Fibroblast of peridontal ligament (primary cell): ENCODE measurements around the gene FBXO31.
"Not testable (repeated sequence)": the region's sequence is repeated elsewhere in the genome, so short reads cannot be mapped to it uniquely, and the experiment has no call there.

Source experiments
- DNase-seq: peaks from one replicate; pipeline ENCODE4 v3.0.0-alpha.2; 2010; ENCODE audit errors: extremely low read depth

Gene FBXO31

GRCh38 chr16:87387942-87388817 is 4.6 kb upstream of the FBXO31 start:
- peak; percentile 99 for DNase-seq

DNA sequence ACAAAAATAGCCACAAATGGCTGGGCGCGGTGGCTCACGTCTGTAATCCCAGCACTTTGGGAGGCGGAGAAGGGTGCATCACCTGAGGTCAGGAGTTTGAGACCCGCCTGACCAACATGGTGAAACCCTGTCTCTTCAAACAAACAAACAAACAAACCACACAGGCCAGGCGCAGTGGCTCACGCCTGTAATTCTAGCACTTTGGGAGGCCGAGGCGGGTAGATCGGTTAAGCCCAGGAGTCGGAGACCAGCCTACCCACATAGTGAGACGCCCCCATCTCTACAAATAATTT is 1.2 kb upstream of the FBXO31 start:
- DNase-seq, result not testable (repeated sequence)

DNA sequence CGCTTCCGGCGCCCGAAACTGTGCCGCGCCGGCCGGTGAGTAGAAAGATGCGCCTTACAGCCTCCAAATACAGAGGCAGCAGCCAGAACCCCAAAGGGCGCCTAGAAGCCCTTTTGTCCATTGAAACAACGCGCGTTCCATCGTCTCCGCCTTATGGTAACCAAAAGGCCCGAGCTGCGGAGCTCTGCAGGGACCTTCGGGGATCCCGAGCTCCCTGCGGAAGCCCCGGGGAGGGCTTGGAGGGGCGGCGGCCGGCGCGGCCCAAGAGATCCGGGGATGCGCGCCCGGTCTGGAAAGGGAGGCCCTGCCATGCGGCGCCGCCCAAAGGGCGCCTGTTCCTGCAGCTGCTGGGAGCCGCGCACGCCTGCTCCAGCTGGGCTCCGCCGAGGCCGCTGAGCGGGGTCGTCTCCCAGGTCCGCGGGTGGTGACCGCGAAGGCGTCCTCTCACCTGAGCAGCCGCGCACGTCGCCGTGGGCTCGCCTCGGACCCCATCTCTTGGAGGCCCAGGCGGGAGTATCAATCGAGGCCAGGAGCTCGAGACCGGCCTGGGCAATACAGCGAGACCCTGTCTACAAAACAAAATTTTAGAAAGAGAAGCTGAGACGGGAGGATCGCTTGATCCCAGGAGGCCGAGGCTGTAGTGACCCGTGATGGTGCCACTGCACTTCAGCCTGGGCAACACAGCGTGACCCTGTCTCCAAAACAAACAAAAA is 742 bp upstream of the FBXO31 start:
- DNase-seq, result no peak

- DNase-seq, result no peak
Measured at GRCh38 chr16:87382023-87382785, 1.4 kb downstream of the FBXO31 start.

DNA sequence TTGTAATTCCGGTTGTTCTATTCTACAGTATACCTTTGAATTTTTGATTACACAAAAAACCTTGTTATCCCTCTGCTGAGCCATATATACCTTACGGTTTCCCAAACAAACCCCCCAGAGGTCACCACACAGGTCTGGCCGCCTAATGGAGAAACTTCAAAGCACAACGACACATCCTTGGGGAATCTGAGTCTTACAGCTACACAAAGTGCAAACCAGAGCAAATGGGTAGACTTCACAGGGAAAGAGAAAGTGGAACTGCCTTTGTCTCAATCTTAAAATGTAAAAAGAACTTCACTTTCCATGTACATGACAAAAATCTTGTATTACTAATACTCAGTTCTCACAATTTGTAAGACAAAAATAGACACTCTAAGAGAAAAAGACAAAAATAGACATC is 2.7 kb downstream of the FBXO31 start:
- DNase-seq, result peak; percentile 65

DNA sequence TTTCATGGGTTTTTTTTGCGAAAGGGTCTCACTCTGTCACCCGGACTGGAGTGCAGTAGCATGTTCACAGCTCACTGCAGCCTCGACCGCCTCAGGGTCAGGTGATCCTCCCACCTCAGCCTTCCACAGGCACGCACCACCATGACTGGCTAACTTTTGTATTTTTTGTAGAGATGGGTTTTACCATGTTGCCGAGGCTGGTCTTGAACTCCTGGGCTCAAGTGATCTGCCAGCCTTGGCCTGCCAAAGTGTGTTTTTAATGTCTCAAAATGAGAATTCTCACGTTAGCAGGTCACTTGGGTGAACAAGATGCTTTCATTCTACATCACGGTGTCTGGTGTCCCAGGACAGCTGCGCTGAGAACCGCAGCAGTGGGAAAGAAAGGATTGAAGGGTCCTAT is 3.2 kb downstream of the FBXO31 start:
- DNase-seq, result no peak

GRCh38 chr16:87379312-87379752 is 4.2 kb downstream of the FBXO31 start:
- DNase-seq, result not testable (repeated sequence)

GRCh38 chr16:87376660-87377059 is 6.9 kb downstream of the FBXO31 start:
- DNase-seq, result no peak

DNA sequence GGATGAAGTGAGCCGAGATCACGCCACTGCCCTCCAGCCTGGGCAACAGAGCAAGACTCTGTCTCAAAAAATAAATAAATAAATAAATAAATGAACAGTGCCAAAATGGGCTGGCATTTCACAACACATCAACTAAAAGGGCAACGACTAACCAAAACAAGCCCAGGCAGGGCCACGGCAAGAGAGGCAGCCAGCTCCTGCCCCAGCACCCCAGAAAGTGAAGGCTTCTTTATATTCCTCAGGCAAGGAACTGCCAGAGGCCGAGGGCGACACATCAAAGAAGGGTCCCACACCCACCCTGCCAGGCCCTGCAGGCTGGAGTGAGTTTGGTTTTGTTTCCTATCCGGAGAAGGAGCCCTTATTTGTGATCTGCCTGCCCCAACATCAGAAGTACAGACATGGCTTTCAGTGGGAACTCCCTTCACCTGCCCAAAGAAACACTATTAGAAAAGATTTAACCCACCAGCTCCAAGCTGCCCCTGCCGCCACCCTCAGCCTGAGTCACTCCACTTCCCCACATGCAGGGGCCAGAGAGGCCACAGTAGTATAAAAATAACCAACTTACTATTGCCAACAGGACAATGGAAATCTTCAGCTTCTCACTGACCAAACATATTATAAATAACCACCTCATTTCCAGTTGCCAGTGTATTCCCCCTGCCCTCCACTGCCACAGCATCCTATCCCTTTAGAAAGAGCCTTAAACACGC is 8.0 kb downstream of the FBXO31 start:
- no peak for DNase-seq

DNA sequence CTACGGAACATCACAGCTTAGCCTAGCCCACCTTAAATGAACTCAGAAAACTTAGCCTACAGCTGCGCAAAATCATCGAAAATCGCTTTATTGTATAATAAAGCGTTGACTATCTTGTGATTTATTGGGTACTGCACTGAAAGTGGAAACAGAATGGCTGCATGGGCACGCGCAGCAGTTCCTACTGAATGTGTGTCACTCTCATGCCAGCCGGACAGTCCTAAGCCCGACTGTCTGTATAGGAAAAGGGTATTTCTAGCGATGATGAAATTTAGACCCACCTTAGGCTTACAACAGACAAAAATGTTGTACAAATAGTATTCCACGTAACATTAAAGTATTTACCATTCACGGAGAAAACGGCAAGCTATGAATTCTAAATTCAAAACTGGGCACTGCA is 9.3 kb downstream of the FBXO31 start:
- DNase-seq, result no peak

DNA sequence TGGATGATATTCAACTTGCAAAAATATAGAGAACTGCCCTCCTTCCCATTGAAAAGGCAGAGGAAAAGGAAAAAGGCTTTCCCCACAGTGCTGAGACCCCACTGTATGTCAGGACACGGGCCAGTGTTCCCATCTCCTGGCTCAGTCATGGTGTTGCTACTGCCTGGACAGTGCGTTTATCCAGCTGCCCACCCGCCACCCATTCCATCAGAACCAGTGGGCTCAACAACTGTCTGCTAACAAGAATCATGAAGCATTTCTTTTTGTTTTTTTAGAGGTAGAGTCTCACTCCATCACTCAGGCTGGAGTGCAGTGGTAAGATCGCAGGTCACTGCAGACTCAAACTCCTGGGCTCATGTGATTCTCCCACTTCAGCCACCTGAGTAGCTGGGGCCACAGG is 11.3 kb downstream of the FBXO31 start:
- DNase-seq, result no peak

GRCh38 chr16:87371261-87371866 is 12.2 kb downstream of the FBXO31 start:
- DNase-seq, result no peak

DNA sequence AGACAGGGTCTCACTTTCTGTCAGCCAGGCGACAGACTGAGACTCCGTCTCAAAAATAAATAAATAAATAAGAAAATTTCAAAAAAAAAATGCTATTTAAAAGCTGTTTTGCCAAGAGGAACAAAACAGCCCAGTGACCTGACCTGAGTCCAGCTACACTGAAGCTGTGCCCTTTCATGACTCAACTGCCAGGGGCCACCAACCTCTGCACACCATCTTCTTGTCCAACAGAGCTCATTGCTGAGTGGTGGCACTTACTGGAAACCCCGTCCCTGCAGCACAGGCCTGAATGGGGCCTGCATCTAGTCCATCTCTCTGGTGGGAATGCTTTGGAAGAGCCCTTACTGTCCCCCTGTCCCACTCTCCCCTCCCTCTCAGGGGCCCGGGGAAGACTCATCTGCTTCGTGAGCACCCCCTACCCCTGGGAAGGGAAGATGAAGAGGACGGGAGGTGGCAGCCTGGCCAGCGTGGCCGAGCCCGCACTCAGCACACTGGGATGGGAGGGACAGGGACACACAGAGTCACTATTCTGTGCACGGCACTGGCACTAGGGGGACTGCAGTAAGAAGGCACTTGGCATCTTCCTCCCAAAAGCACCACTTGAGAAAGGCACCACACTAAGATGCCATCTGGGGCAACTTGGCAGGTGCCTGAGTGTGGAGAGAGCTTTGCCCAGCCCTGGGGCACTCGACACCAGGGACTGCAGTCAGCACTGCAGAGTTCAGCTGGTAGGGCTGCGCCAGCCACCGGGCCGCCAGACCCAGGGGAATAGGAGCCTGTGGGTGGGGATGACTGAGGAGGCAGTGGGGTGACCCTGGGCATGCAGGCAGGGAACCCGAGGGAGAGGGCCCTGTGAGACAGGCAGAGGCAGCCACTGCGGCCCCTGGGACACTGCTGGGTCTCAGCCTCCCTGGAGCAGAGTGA is 13.5 kb downstream of the FBXO31 start:
- DNase-seq, result no peak

GRCh38 chr16:87369117-87369765 is 14.3 kb downstream of the FBXO31 start:
- no peak for DNase-seq

DNA sequence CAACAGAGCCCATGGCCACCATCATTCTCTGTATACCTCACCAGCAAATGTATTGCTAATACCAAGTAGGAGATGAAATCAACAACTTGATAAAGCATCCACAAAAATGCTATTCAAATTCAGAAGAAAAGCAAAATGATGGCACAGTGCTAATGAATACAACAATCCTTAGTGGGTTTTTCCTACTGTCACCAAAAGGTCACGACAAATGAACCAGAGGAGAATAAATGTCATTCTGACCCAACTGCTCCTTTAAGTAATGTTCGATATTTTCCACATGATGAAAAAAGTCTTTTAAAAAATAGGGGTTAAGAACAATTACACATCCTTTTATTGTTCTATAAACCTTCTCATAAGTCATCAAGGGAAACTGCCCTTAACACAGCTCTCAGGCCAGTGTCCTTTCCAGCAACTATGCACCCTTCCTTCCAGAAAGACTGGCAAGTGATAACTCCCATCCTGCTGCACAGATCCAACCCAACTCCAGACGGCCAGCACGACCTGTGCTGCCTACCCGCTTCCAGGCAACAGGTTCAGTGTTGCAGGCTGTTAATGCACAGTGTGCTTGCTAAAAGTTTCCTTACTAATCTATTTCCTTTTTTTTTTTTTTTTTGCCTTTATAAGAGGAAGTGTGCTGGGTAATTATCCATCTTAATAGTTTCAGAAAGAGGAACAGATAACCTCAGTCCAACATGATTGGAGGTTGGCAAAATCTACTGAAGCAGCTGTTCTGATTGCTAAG is 15.4 kb downstream of the FBXO31 start:
- no peak for DNase-seq

GRCh38 chr16:87367529-87367928 is 16.0 kb downstream of the FBXO31 start:
- DNase-seq, result no peak

DNA sequence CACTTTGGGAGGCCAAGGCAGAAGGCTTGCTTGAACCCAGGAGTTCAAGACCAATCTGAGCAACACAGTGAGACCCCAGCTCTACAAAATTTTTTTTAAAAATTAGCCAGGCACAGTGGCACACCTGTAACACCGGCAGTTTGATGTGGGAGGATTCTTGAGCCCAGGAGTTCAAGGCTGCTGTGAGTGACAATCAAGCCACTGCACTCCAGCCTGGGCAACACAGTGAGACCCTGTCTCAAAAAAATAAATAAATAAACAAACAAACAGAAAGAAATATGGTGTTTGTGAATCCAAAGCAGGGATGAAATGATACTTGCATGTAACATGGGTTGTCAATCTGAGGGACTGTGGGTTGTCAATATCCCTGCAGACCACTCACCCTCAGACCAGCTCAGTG is 16.6 kb downstream of the FBXO31 start:
- no peak for DNase-seq

DNA sequence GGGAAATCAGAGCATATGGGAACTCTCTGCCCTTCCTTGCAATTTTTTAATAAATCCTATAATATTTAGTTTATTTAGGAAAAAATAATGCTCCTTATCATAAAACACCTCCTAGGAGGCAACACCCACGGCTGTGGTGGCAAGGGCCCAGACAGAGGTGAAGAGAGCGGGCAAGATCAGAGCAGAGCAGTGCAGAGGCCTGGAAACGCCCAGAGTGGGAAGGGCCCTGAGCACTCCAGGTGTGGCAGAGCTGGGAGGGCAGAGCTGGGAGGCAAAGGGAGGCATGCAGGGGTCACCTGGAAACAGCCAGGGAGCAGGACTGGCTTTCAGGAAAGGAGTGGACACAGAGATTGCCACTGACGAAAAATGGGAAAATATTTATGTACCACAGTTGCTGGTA is 17.3 kb downstream of the FBXO31 start:
- DNase-seq, result no peak

GRCh38 chr16:87365021-87365713 is 18.4 kb downstream of the FBXO31 start:
- no peak for DNase-seq
